Peyer's patch (tissue), 4 donors: Measurements from ENCODE around the gene NUDCD2.

Experiments used
- CTCF ChIP-seq, 6 experiments: fragments of 450-650 bp in 4 of 6; fragments of 200-600 bp in 2 of 6; sonication (generic) in 1 of 6; IDR thresholded peaks; one replicate each; pipeline ENCODE4 v1.5.1; 2017 to 2019; ENCODE audit warnings: antibody characterized with exemption in 6 of 6, mild to moderate bottlenecking in 3 of 6, moderate library complexity in 1 of 6
- POLR2A ChIP-seq, 2 donors: fragments of 450-650 bp; IDR thresholded peaks; one replicate each; pipeline ENCODE4 v1.5.1; 2017; ENCODE audit warnings: antibody characterized with exemption in 2 of 2, mild to moderate bottlenecking in 2 of 2, moderate library complexity in 2 of 2

- TF ChIP-seq POLR2A (IDR thresholded peaks at IDR 0.05) (no peak), CTCF (IDR thresholded peaks at IDR 0.05) (no peak)
Measured at GRCh38 chr5:163448491-163448890, 11.4 kb downstream of the NUDCD2 start.
